Aorta (tissue), 5 donors: ENCODE results near the gene OR2H1. TPM values are rescaled to one million over a fixed set of nuclear protein-coding genes. Genes with fewer than 3 reads are reported as not detected.

Source experiments
- ATAC-seq: fragments of 200-7000 bp; cut with Tn5 transposase; one replicate; pipeline ENCODE4 v1.9.1; 2022; ENCODE audit warnings: moderate library complexity; ENCODE audit not compliant: low FRiP score
- DNase-seq, 2 donors: peaks; one replicate each; pipeline ENCODE4 v3.0.0-alpha.2; 2020
- H3K27ac ChIP-seq, 2 donors: one replicate each; pipeline ENCODE4 v1.5.1; 2013; ENCODE audit warnings: low read length in 2 of 2, mild to moderate bottlenecking in 2 of 2, moderate library complexity in 2 of 2, control low read depth in 1 of 2, inconsistent platforms in 1 of 2, low read depth in 1 of 2
- H3K27me3 ChIP-seq, 2 donors: one replicate each; pipeline ENCODE4 v1.6.1; 2013; ENCODE audit warnings: control low read depth in 1 of 2, low read length in 1 of 2, mild to moderate bottlenecking in 1 of 2, moderate library complexity in 1 of 2; ENCODE audit not compliant: insufficient read depth in 2 of 2, control insufficient read depth in 1 of 2
- H3K36me3 ChIP-seq, 2 donors: one replicate each; pipeline ENCODE4 v1.6.1; 2013; ENCODE audit warnings: control low read depth in 1 of 2, low read length in 1 of 2, mild to moderate bottlenecking in 1 of 2; ENCODE audit not compliant: insufficient read depth in 2 of 2, control insufficient read depth in 1 of 2
- H3K4me1 ChIP-seq, 2 donors: one replicate each; pipeline ENCODE4 v1.6.1; 2013; ENCODE audit warnings: low read length in 2 of 2, control low read depth in 1 of 2, mild to moderate bottlenecking in 1 of 2, moderate library complexity in 1 of 2; ENCODE audit not compliant: insufficient read depth in 2 of 2, control insufficient read depth in 1 of 2
- H3K4me3 ChIP-seq, 2 donors: one replicate each; pipeline ENCODE4 v1.5.1; 2013; ENCODE audit warnings: low read length in 2 of 2, control low read depth in 1 of 2, mild to moderate bottlenecking in 1 of 2
- H3K9me3 ChIP-seq: one replicate; pipeline ENCODE4 v1.6.1; 2013; ENCODE audit warnings: mild to moderate bottlenecking, low read length; ENCODE audit not compliant: control insufficient read depth
- WGBS, 2 donors: extraction: QIAGEN DNeasy Blood & Tissue Kit; methylation state at CpG; one replicate each; pipeline ENCODE4 v1.1.7; 2013; 5-methylcytosine and 5-hydroxymethylcytosine counted together
- intact Hi-C, 2 donors: fragments of 100-400 bp; cut with DNase I; formaldehyde crosslinking; loops; one replicate each; pipeline versions ENCODE4 v1.14.2 to v1.15.0; 2022
- polyA plus RNA-seq, 2 donors: library from polyadenylated mRNA; stranded (reverse); fragments of 200-250 nt; gene quantifications; one replicate each; pipeline ENCODE4 v1.2.3, GENCODE V29; 2013
- total RNA-seq, 2 donors: library from RNA; stranded (reverse); fragmentation: NEBNext Ultra II Directional; extraction: Animal tissue kit (Norgen Biotek cat#: 25700); gene quantifications; one replicate each; pipeline ENCODE4 v1.2.1, GENCODE V29; 2021
- donor health status: healthy with polysubstance abuse.
- donor health status: Bipolar disorder and iron deficiency.
- donor health status: DM: no; HTN: no; CAD: no.
- donor health status: DM: no; HTN: no; CAD: no.
- donor health status: DM: yes; HTN: yes; CAD: no.

OR2H1 gene
- total and polyA plus RNA-seq, 4 donors: not detected

DNA sequence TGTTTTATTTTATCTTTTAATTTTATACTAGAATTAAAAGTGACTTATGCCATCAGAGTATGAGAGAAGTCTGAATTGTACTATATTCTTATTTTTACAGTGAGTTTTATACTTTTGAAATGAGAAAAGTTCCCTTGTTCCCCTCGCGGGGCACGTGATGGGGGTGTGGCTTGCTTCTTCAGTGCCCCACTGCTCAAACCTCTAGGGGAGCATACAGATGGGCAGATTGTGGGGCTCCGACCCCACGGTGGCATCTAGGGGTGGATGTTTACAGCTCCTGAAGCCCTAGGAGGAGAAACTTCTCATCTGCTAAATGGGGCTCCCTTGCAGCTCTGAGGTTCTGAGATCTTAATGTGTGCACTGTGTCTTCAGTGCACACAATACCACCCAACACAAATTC is 42.7 kb downstream of the OR2H1 start:
- Histone ChIP-seq H3K4me3 (no peak overlapping the region), H3K9me3 (no peaks in the 10 kb centered on the region), H3K36me3 (no peaks in the 10 kb centered on the region), H3K4me1 (no peaks in the 10 kb centered on the region), H3K27me3 (peaks cover 0 to 4% of the 10 kb centered on the region in 2 donors), H3K27ac (no peak overlapping the region)
- 75 to 78% methylated on average over 5 of the region's 5 CpGs for whole genome bisulfite sequencing, 2 donors
- intact Hi-C loops: no loop called here
- ATAC-seq (no peak), DNase-seq (no peak)

DNA sequence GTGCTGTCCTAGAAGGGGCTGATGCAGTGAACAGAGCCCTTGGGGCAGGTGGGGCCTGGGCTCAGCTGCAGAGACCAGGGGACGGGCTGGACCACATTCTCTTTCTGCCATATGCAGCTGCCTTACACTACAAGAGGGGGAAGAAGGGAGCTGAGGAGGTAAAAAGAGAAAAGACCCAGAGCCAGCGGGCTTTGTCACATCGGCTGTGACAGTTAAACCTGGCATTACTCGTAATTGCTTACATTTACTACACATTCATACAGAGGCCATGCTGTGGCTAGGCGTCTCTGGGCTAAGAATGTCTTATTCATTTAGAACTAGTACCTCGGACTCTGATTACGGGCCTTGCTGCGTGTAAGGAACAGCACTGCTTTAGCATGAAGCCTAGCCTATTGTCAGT is 43.6 kb downstream of the OR2H1 start:
- Histone ChIP-seq H3K4me1 (no peaks in the 10 kb centered on the region), H3K4me3 (no peak overlapping the region), H3K9me3 (no peaks in the 10 kb centered on the region), H3K36me3 (no peaks in the 10 kb centered on the region), H3K27ac (no peak overlapping the region), H3K27me3 (peaks cover 0 to 2% of the 10 kb centered on the region in 2 donors)
- no peak for ATAC-seq
- 75 to 87% methylated on average over 8 of the region's 8 CpGs for WGBS, 2 donors
- DNase-seq: no peak
- intact Hi-C loops: no loop called here

DNA sequence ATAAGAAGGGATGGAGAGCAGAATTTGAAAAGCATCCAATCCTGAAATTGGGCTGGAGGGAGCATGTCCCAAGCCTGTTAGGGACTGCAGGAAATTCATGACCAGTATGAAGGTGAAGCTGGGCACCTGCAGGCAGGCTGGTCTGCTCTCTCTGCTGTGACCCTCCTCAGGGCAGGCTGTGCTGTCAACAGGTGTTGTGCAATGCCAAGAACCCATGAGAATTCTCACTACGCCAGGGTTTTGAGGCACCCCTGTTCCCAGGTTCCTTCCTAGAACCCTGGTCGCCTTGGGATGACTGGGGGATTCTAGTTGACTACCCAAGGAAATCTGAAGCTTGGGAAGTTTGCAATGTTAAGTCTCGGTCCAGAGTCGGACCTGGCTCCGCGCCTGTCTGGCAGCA is 44.2 kb downstream of the OR2H1 start:
- DNase-seq: no peak

GRCh38 chr6:29502181-29502580 is 45.2 kb downstream of the OR2H1 start:
- DNase-seq: no peak

More for the DNA sequence above, 44.2 kb downstream of the OR2H1 start:
- no peak overlapping the region for H3K27ac ChIP-seq
- WGBS, 2 donors: 83 to 84% methylated on average over 6 of the region's 6 CpGs
- no peak for ATAC-seq
- intact Hi-C loops: no loop called here
- H3K9me3 ChIP-seq: no peaks in the 10 kb centered on the region
- H3K4me1 ChIP-seq: no peaks in the 10 kb centered on the region
- no peak overlapping the region for H3K4me3 ChIP-seq
- peaks cover 0 to 2% of the 10 kb centered on the region in 2 donors for H3K27me3 ChIP-seq
- H3K36me3 ChIP-seq: no peaks in the 10 kb centered on the region

GRCh38 chr6:29502597-29502996 is 45.6 kb downstream of the OR2H1 start:
- 68 to 72% methylated on average over 5 of the region's 5 CpGs for WGBS, 2 donors
- Histone ChIP-seq H3K27ac (no peak overlapping the region), H3K4me1 (no peaks in the 10 kb centered on the region), H3K27me3 (peaks cover 0 to 2% of the 10 kb centered on the region in 2 donors), H3K9me3 (no peaks in the 10 kb centered on the region), H3K4me3 (no peak overlapping the region), H3K36me3 (no peaks in the 10 kb centered on the region)
- ATAC-seq: no peak
- DNase-seq: no peak
- intact Hi-C loops: no loop called here

More at GRCh38 chr6:29502181-29502580, 45.2 kb downstream of the OR2H1 start:
- Histone ChIP-seq H3K27me3 (peaks cover 0 to 2% of the 10 kb centered on the region in 2 donors), H3K4me1 (no peaks in the 10 kb centered on the region), H3K4me3 (no peak overlapping the region), H3K27ac (no peak overlapping the region), H3K36me3 (no peaks in the 10 kb centered on the region), H3K9me3 (no peaks in the 10 kb centered on the region)
- no peak for ATAC-seq
- 87% methylated on average over 3 of the region's 3 CpGs for WGBS, 2 donors
- intact Hi-C loops: no loop called here

DNA sequence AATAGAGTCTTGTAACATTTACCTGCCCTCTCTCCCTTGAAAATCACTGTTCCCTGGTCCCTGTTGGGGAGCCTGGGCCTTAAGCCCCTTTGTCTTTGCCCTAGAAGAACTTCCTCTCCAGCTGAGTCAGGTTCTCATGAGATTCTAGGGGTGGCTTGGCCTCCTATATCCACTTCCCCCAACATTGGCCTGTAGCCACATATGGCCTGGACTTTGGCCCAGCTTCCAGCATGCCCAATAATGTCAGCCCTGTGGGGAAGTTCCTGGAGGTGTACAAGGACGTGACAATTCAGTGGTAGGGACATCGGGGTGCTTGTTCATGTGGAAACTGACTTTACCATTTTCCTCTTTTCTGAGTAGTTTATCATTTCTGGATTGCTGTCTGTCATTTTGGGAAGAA is 48.0 kb downstream of the OR2H1 start:
- H3K9me3 ChIP-seq: no peaks in the 10 kb centered on the region
- no peaks in the 10 kb centered on the region for H3K4me1 ChIP-seq
- no peaks in the 10 kb centered on the region for H3K36me3 ChIP-seq
- 66 to 67% methylated on average over 2 of the region's 2 CpGs for WGBS, 2 donors
- intact Hi-C loops: no loop called here
- H3K27me3 ChIP-seq: peaks cover 0 to 2% of the 10 kb centered on the region in 2 donors
- ATAC-seq (no peak), DNase-seq (no peak)
- no peak overlapping the region for H3K27ac ChIP-seq
- H3K4me3 ChIP-seq: no peak overlapping the region

DNA sequence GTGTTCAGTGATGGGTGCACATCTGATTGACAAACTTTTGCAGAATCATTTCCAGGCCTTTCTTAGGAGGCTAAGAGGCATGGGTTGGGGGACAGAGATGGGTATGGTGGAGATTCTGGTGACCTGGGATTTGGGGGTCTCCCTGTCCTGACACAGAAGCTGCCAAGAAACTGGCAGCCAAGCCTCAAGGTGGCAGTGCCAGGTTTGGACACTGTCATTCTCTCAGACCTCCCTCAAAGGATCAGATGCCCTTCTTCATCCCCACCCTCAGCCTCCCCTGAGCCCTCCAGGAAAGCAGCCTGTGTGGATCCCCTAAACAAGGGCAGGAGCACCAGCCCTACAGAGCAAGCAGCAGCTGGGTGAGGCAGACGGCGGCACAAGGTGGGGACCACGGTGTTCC is 48.9 kb downstream of the OR2H1 start:
- Histone ChIP-seq H3K9me3 (no peaks in the 10 kb centered on the region), H3K27me3 (peaks cover 0 to 2% of the 10 kb centered on the region in 2 donors), H3K4me1 (no peaks in the 10 kb centered on the region), H3K4me3 (no peak overlapping the region), H3K36me3 (no peaks in the 10 kb centered on the region), H3K27ac (no peak overlapping the region)
- WGBS, 2 donors: 79 to 88% methylated on average over 3 of the region's 3 CpGs
- DNase-seq: no peak
- intact Hi-C loops: no loop called here
- ATAC-seq: no peak

GRCh38 chr6:29506446-29507067 is 49.6 kb downstream of the OR2H1 start:
- no peak overlapping the region for H3K27ac ChIP-seq
- peaks cover 0 to 2% of the 10 kb centered on the region in 2 donors for H3K27me3 ChIP-seq
- 71 to 77% methylated on average over 11 of the region's 11 CpGs for WGBS, 2 donors
- ATAC-seq (no peak), DNase-seq (no peak)
- no peak overlapping the region for H3K4me3 ChIP-seq
- H3K9me3 ChIP-seq: no peaks in the 10 kb centered on the region
- H3K36me3 ChIP-seq: no peaks in the 10 kb centered on the region
- H3K4me1 ChIP-seq: no peaks in the 10 kb centered on the region
- intact Hi-C loops: no loop called here

GRCh38 chr6:29507319-29507718 is 50.4 kb downstream of the OR2H1 start:
- H3K27ac ChIP-seq: no peak overlapping the region
- 80 to 81% methylated on average over 5 of the region's 5 CpGs for WGBS, 2 donors
- DNase-seq: no peak

More at GRCh38 chr6:29507319-29507718, 50.4 kb downstream of the OR2H1 start:
- peaks cover 0 to 1% of the 10 kb centered on the region in 2 donors for H3K27me3 ChIP-seq
- no peak overlapping the region for H3K4me3 ChIP-seq
- H3K36me3 ChIP-seq: no peaks in the 10 kb centered on the region
- ATAC-seq: no peak
- no peaks in the 10 kb centered on the region for H3K9me3 ChIP-seq
- intact Hi-C loops: no loop called here
- H3K4me1 ChIP-seq: no peaks in the 10 kb centered on the region
